A549 treated with ZK216348 at 1 μM for 4 hours (cell line): ENCODE results near the gene ZNF329. TPM values are rescaled to one million over a fixed set of nuclear protein-coding genes. Genes with fewer than 3 reads are reported as not detected.

Source experiments
- total RNA-seq: library from RNA; stranded (reverse); fragments of 200-300 nt; extraction: Qiagen RNA extraction; gene quantifications from 5 replicates; pipeline ENCODE4 v1.2.3, GENCODE V29; 2022; ENCODE audit warnings: low read depth

Gene ZNF329
- 2.4 to 3.7 TPM (median 3.3 TPM) in 5 replicates for total RNA-seq

GRCh38 chr19:58150328-58150921 lies at the start of gene ZNF329:
Gene ZNF329, minus strand, starts transcription at chr19:58150789. Its CDS starts 21,286 bp downstream, at chr19:58129503.

GRCh38 chr19:58182989-58183816 lies 32.6 kb upstream of the ZNF329 start, which contains the start of gene ZNF274:
Gene ZNF274, plus strand, starts transcription at chr19:58183061. Its CDS starts 905 bp downstream, at chr19:58183966.

GRCh38 chr19:58097781-58098681 lies 52.6 kb downstream of the ZNF329 start, which contains the start of gene ZSCAN18:
Gene ZSCAN18, minus strand, starts transcription at chr19:58098231. Its CDS starts 7,964 bp downstream, at chr19:58090267.

Other genes with a start within 250 kb of the ZNF329 start
- gene ZNF417, start 234.2 kb downstream of the ZNF329 start, total RNA-seq, result 3.4 to 5.1 TPM (median 4.2 TPM) in 5 replicates
- gene ZNF418, start 215.4 kb downstream of the ZNF329 start, total RNA-seq, result 0.58 to 0.97 TPM (median 0.84 TPM) in 5 replicates
- gene ZNF256, start 203.1 kb downstream of the ZNF329 start, total RNA-seq, result 0.70 to 1.5 TPM (median 1.3 TPM) in 5 replicates
- not detected in 5 replicates for gene C19orf18, start 176.3 kb downstream of the ZNF329 start, total RNA-seq
- gene ZNF606, start 148.0 kb downstream of the ZNF329 start, total RNA-seq, result 1.7 to 3.3 TPM (median 2.6 TPM) in 5 replicates
- not detected in 5 replicates for gene ZSCAN1, start 116.8 kb downstream of the ZNF329 start, total RNA-seq
- not detected in 5 replicates for gene ZNF135, start 91.5 kb downstream of the ZNF329 start, total RNA-seq
- 1.4 to 2.8 TPM (median 2.6 TPM) in 5 replicates for gene ZSCAN18, start 52.6 kb downstream of the ZNF329 start, total RNA-seq
- 9.9 to 15.3 TPM (median 13.7 TPM) in 5 replicates for gene ZNF274, start 32.3 kb upstream of the ZNF329 start, total RNA-seq
- 12.0 to 21.7 TPM (median 20.2 TPM) in 5 replicates for gene ZNF544, start 78.1 kb upstream of the ZNF329 start, total RNA-seq
- 0.93 to 1.4 TPM (median 1.1 TPM) in 5 replicates for gene ZNF8, start 128.2 kb upstream of the ZNF329 start, total RNA-seq
- gene ERVK3-1, start 154.6 kb upstream of the ZNF329 start, total RNA-seq, result 89.5 to 122 TPM (median 98.9 TPM) in 5 replicates
- gene ZSCAN22, start 176.2 kb upstream of the ZNF329 start, total RNA-seq, result 1.7 to 3.3 TPM (median 2.7 TPM) in 5 replicates
- gene A1BG, start 202.7 kb upstream of the ZNF329 start, total RNA-seq, result 7.2 to 12.3 TPM (median 10.0 TPM) in 5 replicates
- 0.60 to 1.8 TPM (median 1.5 TPM) in 5 replicates for gene ZNF497, start 212.0 kb upstream of the ZNF329 start, total RNA-seq
- 0.74 to 1.7 TPM (median 1.4 TPM) in 5 replicates for gene ZNF837, start 230.2 kb upstream of the ZNF329 start, total RNA-seq
- 1,770 to 2,546 TPM (median 2,356 TPM) in 5 replicates for gene RPS5, start 236.5 kb upstream of the ZNF329 start, total RNA-seq
- not detected in 5 replicates for gene RNF225, start 244.9 kb upstream of the ZNF329 start, total RNA-seq